Colonic mucosa (tissue), 4 donors: ENCODE measurements around the gene TMEM135. TPM values are rescaled to one million over a fixed set of nuclear protein-coding genes. Genes with fewer than 3 reads are reported as not detected.
"Not testable (repeated sequence)": the region's sequence is repeated elsewhere in the genome, so short reads cannot be mapped to it uniquely, and the experiment has no call there.

ENCODE experiments used
- DNase-seq: peaks from one replicate; pipeline ENCODE4 v3.0.0-alpha.2; 2020
- H3K27ac ChIP-seq: fragments of 200-600 bp; one replicate; pipeline ENCODE4 v1.8.0; 2021
- H3K27me3 ChIP-seq: fragments of 200-600 bp; one replicate; pipeline ENCODE4 v1.8.0; 2021
- H3K36me3 ChIP-seq: fragments of 200-600 bp; one replicate; pipeline ENCODE4 v1.8.0; 2021
- H3K4me1 ChIP-seq: fragments of 200-600 bp; one replicate; pipeline ENCODE4 v1.8.0; 2021; ENCODE audit warnings: mild to moderate bottlenecking
- H3K4me3 ChIP-seq: fragments of 200-600 bp; one replicate; pipeline ENCODE4 v1.8.0; 2021
- H3K9ac ChIP-seq, 2 donors: one replicate each; pipeline ENCODE4 v1.7.0; 2013; ENCODE audit warnings: control low read depth in 2 of 2, low read depth in 2 of 2, low read length in 2 of 2
- H3K9me3 ChIP-seq: fragments of 200-600 bp; one replicate; pipeline ENCODE4 v1.8.0; 2021
- CTCF ChIP-seq: fragments of 200-600 bp; IDR thresholded peaks from one replicate; pipeline ENCODE4 v1.8.0; 2022; ENCODE audit warnings: antibody characterized with exemption, mild to moderate bottlenecking
- intact Hi-C: fragments of 100-400 bp; cut with DNase I; formaldehyde crosslinking; loops from one replicate; pipeline ENCODE4 v1.14.1; 2022
- total RNA-seq, 2 donors: library from RNA; stranded (reverse); fragmentation: NEBNext Ultra II Directional in 1 of 2; extraction: Animal tissue kit (Norgen Biotek cat#: 25700) in 1 of 2; gene quantifications; one replicate each; pipeline ENCODE4 v1.2.1, GENCODE V29; 2021
- donor health status: healthy.
- donor health status: DM: no; HTN: no; CAD: no.
- donor health status: DM: no; HTN: no; CAD: no.

The TMEM135 gene
- total RNA-seq, 2 donors from 2014 or later, result 28.8 to 41.4 TPM

GRCh38 chr11:87187930-87188329, 150.2 kb downstream of the TMEM135 start:
- Histone ChIP-seq H3K27me3 (no peaks in the 10 kb centered on the region), H3K27ac (no peak overlapping the region), H3K36me3 (no peaks in the 10 kb centered on the region), H3K9ac (no peak overlapping the region), H3K4me1 (no peaks in the 10 kb centered on the region), H3K4me3 (no peak overlapping the region), H3K9me3 (no peaks in the 10 kb centered on the region)
- no peak for DNase-seq
- TF ChIP-seq CTCF, result no peak
- intact Hi-C loops, result no loop called here

GRCh38 chr11:87188396-87188795, 150.7 kb downstream of the TMEM135 start:
- DNase-seq, H3K36me3 ChIP-seq, H3K4me1 ChIP-seq, H3K27me3 ChIP-seq, intact Hi-C loops, H3K27ac ChIP-seq, H3K9me3 ChIP-seq, H3K4me3 ChIP-seq, H3K9ac ChIP-seq: not testable (repeated sequence)

- H3K9me3 ChIP-seq, intact Hi-C loops, H3K27ac ChIP-seq: not testable (repeated sequence)
Measured at GRCh38 chr11:87188921-87189320, 151.2 kb downstream of the TMEM135 start.

GRCh38 chr11:87190071-87190470, 152.3 kb downstream of the TMEM135 start:
- Histone ChIP-seq H3K9ac (no peak overlapping the region), H3K27ac (no peak overlapping the region), H3K36me3 (no peaks in the 10 kb centered on the region), H3K27me3 (no peaks in the 10 kb centered on the region), H3K4me1 (no peaks in the 10 kb centered on the region), H3K4me3 (no peak overlapping the region), H3K9me3 (no peaks in the 10 kb centered on the region)
- TF ChIP-seq CTCF, result no peak
- DNase-seq, result no peak
- intact Hi-C loops, result no loop called here

More at GRCh38 chr11:87188921-87189320, 151.2 kb downstream of the TMEM135 start:
- not testable (repeated sequence) for H3K36me3 ChIP-seq, H3K4me1 ChIP-seq, DNase-seq, H3K9ac ChIP-seq, H3K27me3 ChIP-seq, H3K4me3 ChIP-seq

- H3K9me3 ChIP-seq, result no peaks in the 10 kb centered on the region
- H3K36me3 ChIP-seq, result no peaks in the 10 kb centered on the region
- no peak overlapping the region for H3K4me3 ChIP-seq
- intact Hi-C loops, result no loop called here
- no peaks in the 10 kb centered on the region for H3K27me3 ChIP-seq
- DNase-seq, result no peak
- TF ChIP-seq CTCF, result no peak
- H3K4me1 ChIP-seq, result no peaks in the 10 kb centered on the region
- H3K9ac ChIP-seq, result no peak overlapping the region
- no peak overlapping the region for H3K27ac ChIP-seq
Measured at GRCh38 chr11:87193756-87194470, 156.2 kb downstream of the TMEM135 start.

GRCh38 chr11:87194985-87195820, 157.5 kb downstream of the TMEM135 start:
- no peak for DNase-seq
- no peak for TF ChIP-seq CTCF
- Histone ChIP-seq H3K9me3 (no peaks in the 10 kb centered on the region), H3K27me3 (no peaks in the 10 kb centered on the region), H3K27ac (no peak overlapping the region), H3K4me3 (no peak overlapping the region), H3K4me1 (no peaks in the 10 kb centered on the region), H3K9ac (no peak overlapping the region), H3K36me3 (no peaks in the 10 kb centered on the region)
- intact Hi-C loops, result no loop called here
